H9 (cell line): ENCODE results near the gene SLC12A6. TPM values are rescaled to one million over a fixed set of nuclear protein-coding genes. Genes with fewer than 3 reads are reported as not detected.

ENCODE experiments used
- DNase-seq: peaks from one replicate; pipeline ENCODE4 v3.0.0-alpha.2; 2017
- H2AFZ ChIP-seq: one replicate; pipeline ENCODE4 v1.6.1; 2013; ENCODE audit warnings: mild to moderate bottlenecking, low read length, control low read depth, moderate library complexity
- H2AK5ac ChIP-seq: 2 replicates; pipeline ENCODE4 v1.6.1; 2013; ENCODE audit warnings: low read length, control low read depth, mixed read lengths; ENCODE audit not compliant: insufficient read length
- H2BK120ac ChIP-seq: one replicate; pipeline ENCODE4 v1.6.1; 2013; ENCODE audit warnings: low read depth, mild to moderate bottlenecking, low read length, control low read depth, inconsistent platforms; ENCODE audit not compliant: poor library complexity, severe bottlenecking
- H2BK12ac ChIP-seq: 2 replicates; pipeline ENCODE4 v1.6.1; 2013; ENCODE audit warnings: low read length, control low read depth, mixed read lengths, low read depth; ENCODE audit not compliant: insufficient read length
- H2BK15ac ChIP-seq: 2 replicates; pipeline ENCODE4 v1.6.1; 2013; ENCODE audit warnings: low read depth, low read length, control low read depth
- H2BK20ac ChIP-seq: one replicate; pipeline ENCODE4 v1.6.1; 2013; ENCODE audit warnings: low read depth, mild to moderate bottlenecking, low read length, control low read depth, inconsistent platforms; ENCODE audit not compliant: poor library complexity, severe bottlenecking
- H2BK5ac ChIP-seq: 2 replicates; pipeline ENCODE4 v1.6.1; 2013; ENCODE audit warnings: low read length, control low read depth, mixed read lengths; ENCODE audit not compliant: insufficient read length
- H3K14ac ChIP-seq: 2 replicates; pipeline ENCODE4 v1.6.1; 2013; ENCODE audit warnings: low read length, control low read depth; ENCODE audit not compliant: insufficient read depth
- H3K18ac ChIP-seq: 2 replicates; pipeline ENCODE4 v1.6.1; 2013; ENCODE audit warnings: low read depth, mild to moderate bottlenecking, mixed read lengths, low read length, control low read depth; ENCODE audit not compliant: insufficient read length
- H3K23ac ChIP-seq: 2 replicates; pipeline ENCODE4 v1.6.1; 2013; ENCODE audit warnings: low read length, control low read depth, mixed read lengths, low read depth; ENCODE audit not compliant: insufficient read length
- H3K23me2 ChIP-seq: 2 replicates; pipeline ENCODE4 v1.6.1; 2013; ENCODE audit warnings: low read depth, mild to moderate bottlenecking, mixed read lengths, low read length, control low read depth; ENCODE audit not compliant: insufficient read length, poor library complexity, severe bottlenecking
- H3K27ac ChIP-seq: 2 replicates; pipeline ENCODE4 v1.5.1; 2013; ENCODE audit warnings: low read length, control low read depth, mixed read lengths, low read depth; ENCODE audit not compliant: insufficient read length
- H3K27me3 ChIP-seq: 2 replicates; pipeline ENCODE4 v1.6.1; 2013; ENCODE audit warnings: low read length, control low read depth, inconsistent platforms; ENCODE audit not compliant: insufficient read depth
- H3K4ac ChIP-seq: 2 replicates; pipeline ENCODE4 v1.6.1; 2013; ENCODE audit warnings: low read depth, mild to moderate bottlenecking, control low read depth, inconsistent platforms, low read length, moderate library complexity
- H3K4me1 ChIP-seq: 2 replicates; pipeline ENCODE4 v1.6.1; 2013; ENCODE audit warnings: low read length, control low read depth, inconsistent platforms; ENCODE audit not compliant: insufficient read depth
- H3K4me2 ChIP-seq: 2 replicates; pipeline ENCODE4 v1.6.1; 2013; ENCODE audit warnings: low read length, control low read depth, mixed read lengths; ENCODE audit not compliant: insufficient read length, insufficient read depth
- H3K56ac ChIP-seq: 2 replicates; pipeline ENCODE4 v1.6.1; 2013; ENCODE audit warnings: low read depth, mild to moderate bottlenecking, mixed read lengths, low read length, control low read depth; ENCODE audit not compliant: insufficient read length
- H3K79me1 ChIP-seq: 2 replicates; pipeline ENCODE4 v1.6.1; 2013; ENCODE audit warnings: low read depth, mild to moderate bottlenecking, moderate library complexity, low read length, control low read depth, inconsistent platforms; ENCODE audit not compliant: insufficient read depth, poor library complexity, severe bottlenecking
- H3K79me2 ChIP-seq: 2 replicates; pipeline ENCODE4 v1.6.1; 2013; ENCODE audit warnings: low read length, control low read depth, inconsistent platforms; ENCODE audit not compliant: insufficient read depth
- H3K9ac ChIP-seq: 2 replicates; pipeline ENCODE4 v1.6.1; 2013; ENCODE audit warnings: low read length, control low read depth, mixed read lengths; ENCODE audit not compliant: insufficient read length; ENCODE audit errors: extremely low read depth
- H3K9me3 ChIP-seq: one replicate; pipeline ENCODE4 v1.6.1; 2013; ENCODE audit warnings: low read depth, low read length, inconsistent platforms; ENCODE audit not compliant: control insufficient read depth
- H3T11ph ChIP-seq: one replicate; pipeline ENCODE4 v1.6.1; 2013; ENCODE audit warnings: mild to moderate bottlenecking, low read length, control low read depth, inconsistent platforms
- H4K20me1 ChIP-seq: one replicate; pipeline ENCODE4 v1.6.1; 2013; ENCODE audit not compliant: control insufficient read depth, insufficient read length, insufficient read depth
- H4K5ac ChIP-seq: 2 replicates; pipeline ENCODE4 v1.6.1; 2013; ENCODE audit warnings: low read depth, mild to moderate bottlenecking, mixed read lengths, low read length, control low read depth; ENCODE audit not compliant: insufficient read length
- H4K8ac ChIP-seq: replicated peaks from 2 replicates; pipeline ENCODE4 v1.6.1; 2013; ENCODE audit warnings: low read length, control low read depth, mixed read lengths, low read depth; ENCODE audit not compliant: insufficient read length
- H4K91ac ChIP-seq: 2 replicates; pipeline ENCODE4 v1.6.1; 2013; ENCODE audit warnings: low read depth, mild to moderate bottlenecking, moderate library complexity, mixed read lengths, low read length, control low read depth; ENCODE audit not compliant: insufficient read length
- H3K27ac Mint-ChIP-seq, 3 experiments: 2 replicates in 2 of 3; 3 replicates in 1 of 3; pipeline ENCODE4 v1.8.0; 2020 to 2021; ENCODE audit warnings: mixed read lengths in 3 of 3, mild to moderate bottlenecking in 1 of 3, moderate library complexity in 1 of 3
- H3K27me3 Mint-ChIP-seq: 2 replicates; pipeline ENCODE4 v1.8.0; 2021; ENCODE audit warnings: low read depth, mild to moderate bottlenecking, moderate library complexity, mixed read lengths
- H3K36me3 Mint-ChIP-seq, 3 experiments: 2 replicates in 2 of 3; 3 replicates in 1 of 3; pipeline ENCODE4 v1.8.0; 2020 to 2021; ENCODE audit warnings: low read depth in 3 of 3, mixed read lengths in 3 of 3; ENCODE audit not compliant: insufficient read depth in 1 of 3
- H3K4me1 Mint-ChIP-seq, 2 experiments: 2 replicates each; pipeline ENCODE4 v1.8.0; 2020; ENCODE audit warnings: mixed read lengths in 2 of 2
- H3K4me3 Mint-ChIP-seq, 2 experiments: 2 replicates in 1 of 2; 3 replicates in 1 of 2; pipeline ENCODE4 v1.8.0; 2020 to 2021; ENCODE audit warnings: mild to moderate bottlenecking in 2 of 2, mixed read lengths in 2 of 2, moderate library complexity in 1 of 2
- H3K9me3 Mint-ChIP-seq, 2 experiments: 2 replicates in 1 of 2; 3 replicates in 1 of 2; pipeline ENCODE4 v1.8.0; 2020; ENCODE audit warnings: mild to moderate bottlenecking in 2 of 2, mixed read lengths in 2 of 2, moderate library complexity in 1 of 2
- CTCF ChIP-seq: fragments of 200-600 bp; sonication (generic); conservative IDR thresholded peaks from 3 replicates; pipeline ENCODE4 v1.8.0; 2021; ENCODE audit warnings: antibody characterized with exemption, mild to moderate bottlenecking
- WGBS: extraction: QIAGEN DNeasy Blood & Tissue Kit; methylation state at CpG from one replicate; pipeline ENCODE4 v1.1.7; 2013; ENCODE audit warnings: missing lambda C conversion rate, low lambda C conversion rate, mixed read lengths; ENCODE audit not compliant: insufficient read length; ENCODE audit errors: extremely low coverage; 5-methylcytosine and 5-hydroxymethylcytosine counted together
- total RNA-seq: library from RNA; stranded (reverse); gene quantifications from 2 replicates; pipeline ENCODE4 v1.2.1, GENCODE V29; 2021

Gene SLC12A6
- total RNA-seq, 1 experiment from 2014 or later = 11.1 TPM

GRCh38 chr15:34213690-34214089, 123.9 kb downstream of the SLC12A6 start:
- peaks cover 17% of the 10 kb centered on the region; the same call in 1 of the 2 replicates for H3K4me1 ChIP-seq
- Mint-ChIP-seq H3K27me3 (no peaks in the 10 kb centered on the region; the same call in 1 of the 2 replicates), H3K4me1 (peaks cover 37 to 46% of the 10 kb centered on the region in 2 experiments), H3K27ac (peak overlapping the region; percentile 96 to 99 (median 98); a peak in 6 of 7 replicates), H3K36me3 (no peaks in the 10 kb centered on the region; a peak in 1 of 7 replicates), H3K4me3 (peak overlapping the region; percentile 39 to 74; a peak in 4 of 5 replicates), H3K9me3 (no peaks in the 10 kb centered on the region)
- no peak; the same call in 2 of the 3 replicates for TF ChIP-seq CTCF
- peaks cover 2% of the 10 kb centered on the region for H3K23me2 ChIP-seq
- H2BK12ac ChIP-seq = no peak overlapping the region
- no peak overlapping the region for H4K91ac ChIP-seq
- H3T11ph ChIP-seq = no peak overlapping the region
- no peak overlapping the region for H2AK5ac ChIP-seq
- no peak overlapping the region for H2BK5ac ChIP-seq
- H3K18ac ChIP-seq = no peak overlapping the region
- H3K79me2 ChIP-seq = peaks cover 2% of the 10 kb centered on the region; the same call in 1 of the 2 replicates
- H4K8ac ChIP-seq = no peak overlapping the region
- no peak overlapping the region for H2BK20ac ChIP-seq
- H4K5ac ChIP-seq = no peak overlapping the region
- H3K4me2 ChIP-seq = peak overlapping the region; percentile 51
- no CpG with 5 or more reads among the region's 4 CpGs for WGBS
- H3K14ac ChIP-seq = no peak overlapping the region
- no peaks in the 10 kb centered on the region for H3K9me3 ChIP-seq
- H2AFZ ChIP-seq = no peak overlapping the region
- H2BK120ac ChIP-seq = no peak overlapping the region
- H3K9ac ChIP-seq = no peak overlapping the region
- no peak overlapping the region for H3K56ac ChIP-seq
- DNase-seq = no peak
- no peak overlapping the region for H3K27ac ChIP-seq
- no peak overlapping the region for H3K4ac ChIP-seq
- no peak overlapping the region for H2BK15ac ChIP-seq
- H3K23ac ChIP-seq = no peak overlapping the region
- H3K27me3 ChIP-seq = no peaks in the 10 kb centered on the region
- H4K20me1 ChIP-seq = no peaks in the 10 kb centered on the region
- H3K79me1 ChIP-seq = no peaks in the 10 kb centered on the region
